ENCODE data around the gene IFIT3. TPM values are rescaled to one million over a fixed set of nuclear protein-coding genes. Genes with fewer than 3 reads are reported as not detected.

IFIT3 gene
- total RNA-seq, 1 experiment from 2014 or later: 0.55 TPM

- TF ChIP-seq, protein P1, sequence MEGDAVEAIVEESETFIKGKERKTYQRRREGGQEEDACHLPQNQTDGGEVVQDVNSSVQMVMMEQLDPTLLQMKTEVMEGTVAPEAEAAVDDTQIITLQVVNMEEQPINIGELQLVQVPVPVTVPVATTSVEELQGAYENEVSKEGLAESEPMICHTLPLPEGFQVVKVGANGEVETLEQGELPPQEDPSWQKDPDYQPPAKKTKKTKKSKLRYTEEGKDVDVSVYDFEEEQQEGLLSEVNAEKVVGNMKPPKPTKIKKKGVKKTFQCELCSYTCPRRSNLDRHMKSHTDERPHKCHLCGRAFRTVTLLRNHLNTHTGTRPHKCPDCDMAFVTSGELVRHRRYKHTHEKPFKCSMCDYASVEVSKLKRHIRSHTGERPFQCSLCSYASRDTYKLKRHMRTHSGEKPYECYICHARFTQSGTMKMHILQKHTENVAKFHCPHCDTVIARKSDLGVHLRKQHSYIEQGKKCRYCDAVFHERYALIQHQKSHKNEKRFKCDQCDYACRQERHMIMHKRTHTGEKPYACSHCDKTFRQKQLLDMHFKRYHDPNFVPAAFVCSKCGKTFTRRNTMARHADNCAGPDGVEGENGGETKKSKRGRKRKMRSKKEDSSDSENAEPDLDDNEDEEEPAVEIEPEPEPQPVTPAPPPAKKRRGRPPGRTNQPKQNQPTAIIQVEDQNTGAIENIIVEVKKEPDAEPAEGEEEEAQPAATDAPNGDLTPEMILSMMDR (conservative IDR thresholded peaks at IDR 0.05): no peak
- Histone ChIP-seq H3K9ac (ENCODE audit: extremely low read depth, insufficient read length, low read length) (no peak overlapping the region), H3K79me1 (ENCODE audit: insufficient read depth, low read depth, low read length, poor library complexity, severe bottlenecking) (no peaks in the 10 kb centered on the region), H3K14ac (ENCODE audit: insufficient read depth, low read length) (no peak overlapping the region), H2AK5ac (ENCODE audit: insufficient read length, low read length) (no peak overlapping the region), H3K56ac (ENCODE audit: insufficient read length, low read depth, low read length) (no peak overlapping the region), H2BK20ac (ENCODE audit: low read depth, low read length, poor library complexity, severe bottlenecking) (no peak overlapping the region), H2AFZ (ENCODE audit: low read length) (no peak overlapping the region), H3K79me2 (ENCODE audit: insufficient read depth, low read length) (no peaks in the 10 kb centered on the region), H4K91ac (ENCODE audit: insufficient read length, low read depth, low read length) (no peak overlapping the region), H3K9me3 (ENCODE audit: control insufficient read depth, low read depth, low read length) (no peaks in the 10 kb centered on the region), H2BK120ac (ENCODE audit: low read depth, low read length, poor library complexity, severe bottlenecking) (no peak overlapping the region), H4K20me1 (ENCODE audit: control insufficient read depth, insufficient read depth, insufficient read length) (no peaks in the 10 kb centered on the region), H3K4me2 (ENCODE audit: insufficient read depth, insufficient read length, low read length) (no peak overlapping the region), H3K27ac (ENCODE audit: insufficient read length, low read depth, low read length) (no peak overlapping the region), H3K4me1 (ENCODE audit: insufficient read depth, low read length) (peaks cover 18% of the 10 kb centered on the region), H2BK12ac (ENCODE audit: insufficient read length, low read depth, low read length) (no peak overlapping the region), H3K18ac (ENCODE audit: insufficient read length, low read depth, low read length) (no peak overlapping the region), H3K4ac (ENCODE audit: low read depth, low read length) (no peak overlapping the region), H3K23ac (ENCODE audit: insufficient read length, low read depth, low read length) (no peak overlapping the region), H3K23me2 (ENCODE audit: insufficient read length, low read depth, low read length, poor library complexity, severe bottlenecking) (no peaks in the 10 kb centered on the region), H2BK15ac (ENCODE audit: low read depth, low read length) (no peak overlapping the region), H2BK5ac (ENCODE audit: insufficient read length, low read length) (no peak overlapping the region), H3T11ph (ENCODE audit: low read length) (no peak overlapping the region), H3K27me3 (ENCODE audit: insufficient read depth, low read length) (no peaks in the 10 kb centered on the region), H4K8ac (replicated peaks; ENCODE audit: insufficient read length, low read depth, low read length) (no peak overlapping the region), H4K5ac (ENCODE audit: insufficient read length, low read depth, low read length) (no peak overlapping the region)
- peak overlapping the region in 2 of 3 experiments; percentile 4 to 6; a peak in 1 of 7 replicates for H3K27ac Mint-ChIP-seq
- H3K9me3 Mint-ChIP-seq: no peaks in the 10 kb centered on the region
- H3K27me3 Mint-ChIP-seq (ENCODE audit: low read depth): no peaks in the 10 kb centered on the region
- H3K4me3 Mint-ChIP-seq: no peak overlapping the region
- H3K4me1 Mint-ChIP-seq: peaks cover 48% of the 10 kb centered on the region in 2 experiments
- H3K36me3 Mint-ChIP-seq (ENCODE audit: insufficient read depth in 1 of 3, low read depth in 3 of 3): no peaks in the 10 kb centered on the region
- WGBS (ENCODE audit: extremely low coverage, insufficient read length, low lambda C conversion rate): no CpG with 5 or more reads among the region's 5 CpGs
- DNase-seq: no peak
Measured at GRCh38 chr10:89343089-89343767, 15.4 kb downstream of the IFIT3 start.

Measured in H9 (cell line).